Panc1 (cell line): ENCODE results near the gene HDHD2. TPM values are rescaled to one million over a fixed set of nuclear protein-coding genes. Genes with fewer than 3 reads are reported as not detected.

Experiments used
- ATAC-seq: fragments of 200-7000 bp; cut with Tn5 transposase; 2 replicates; pipeline ENCODE4 v1.9.1; 2020; ENCODE audit warnings: mild to moderate bottlenecking, moderate library complexity
- BruUV-seq: library from RNA; stranded (reverse); fragments of 400-500 nt; replicated peaks from 2 replicates; lab custom pipeline; 2021; lab: Mats Ljungman, UMichigan
- CTCF ChIA-PET: fragments of 300-600 bp; sonication (Branson Sonifier 250); formaldehyde crosslinking; loops from one replicate; lab custom pipeline; 2022; ENCODE audit warnings: antibody characterized with exemption; lab: Charles Lee
- POLR2A ChIA-PET: fragments of 300-600 bp; sonication (Branson Sonifier 250); formaldehyde crosslinking; loops from one replicate; lab custom pipeline; 2022; ENCODE audit warnings: antibody characterized with exemption; lab: Charles Lee
- DNase-seq: peaks from one replicate; pipeline ENCODE4 v3.0.0-alpha.2; 2010; ENCODE audit warnings: low read depth, low spot score
- H3K27ac ChIP-seq: 2 replicates; pipeline ENCODE4 v1.5.1; 2011; ENCODE audit warnings: mild to moderate bottlenecking, low read length, inconsistent platforms
- H3K27me3 ChIP-seq: fragments of 200-500 bp; sonication (Bioruptor generic); 2 replicates; pipeline ENCODE4 v1.6.0; 2014; ENCODE audit warnings: low read length, inconsistent platforms; ENCODE audit not compliant: control insufficient read depth, insufficient read depth
- H3K36me3 ChIP-seq: fragments of 200-500 bp; sonication (Bioruptor generic); 2 replicates; pipeline ENCODE4 v1.5.1; 2014; ENCODE audit warnings: inconsistent platforms, mild to moderate bottlenecking, low read length, moderate library complexity; ENCODE audit not compliant: control insufficient read depth, insufficient read depth
- H3K4me1 ChIP-seq: 2 replicates; pipeline ENCODE4 v1.5.1; 2011; ENCODE audit warnings: inconsistent platforms, mild to moderate bottlenecking, low read length, moderate library complexity; ENCODE audit not compliant: control insufficient read depth, insufficient read depth
- H3K4me3 ChIP-seq, 2 experiments: 2 replicates each; pipeline ENCODE4 v1.5.1; 2011 to 2012; ENCODE audit warnings: low read depth in 2 of 2, low read length in 2 of 2, mild to moderate bottlenecking in 2 of 2, inconsistent platforms in 1 of 2, moderate library complexity in 1 of 2
- H3K9me3 ChIP-seq: fragments of 200-500 bp; sonication (Bioruptor generic); 2 replicates; pipeline ENCODE4 v1.5.1; 2014; ENCODE audit warnings: low read depth, mild to moderate bottlenecking, inconsistent platforms, low read length, moderate library complexity; ENCODE audit not compliant: control insufficient read depth, insufficient read depth
- CTCF ChIP-seq: fragments of 450-650 bp; IDR thresholded peaks from 2 replicates; pipeline ENCODE4 v1.5.1; 2017; ENCODE audit warnings: mild to moderate bottlenecking
- POLR2AphosphoS5 ChIP-seq: IDR thresholded peaks from 2 replicates; pipeline ENCODE4 v1.6.1; 2012; ENCODE audit warnings: mild to moderate bottlenecking, low read depth, low read length, moderate library complexity
- REST ChIP-seq, 2 experiments: IDR thresholded peaks; 2 replicates each; pipeline ENCODE4 v1.6.1; 2011 to 2012; ENCODE audit warnings: low read depth in 2 of 2, control low read depth in 1 of 2, low read length in 1 of 2, mild to moderate bottlenecking in 1 of 2, moderate library complexity in 1 of 2; ENCODE audit not compliant: insufficient read depth in 1 of 2
- SIN3A ChIP-seq: IDR thresholded peaks from 2 replicates; pipeline ENCODE4 v1.6.1; 2012; ENCODE audit warnings: low read depth, mild to moderate bottlenecking, low read length, moderate library complexity, borderline replicate concordance; ENCODE audit not compliant: insufficient read depth
- TCF7L2 ChIP-seq: IDR thresholded peaks from 2 replicates; pipeline ENCODE4 v1.6.1; 2011; ENCODE audit warnings: mild to moderate bottlenecking, low read depth, low read length, inconsistent platforms
- in situ Hi-C: cut with HindIII; loops from 2 replicates; pipeline ENCODE4 v1.10.0; 2016; ENCODE audit warnings: low sequenced_read_pairs, low pct_unique_long_range_greater_than_20kb
- intact Hi-C: fragments of 100-400 bp; cut with micrococcal nuclease; formaldehyde crosslinking; loops from one replicate; pipeline ENCODE4 v1.10.0; 2022; ENCODE audit not compliant: unreplicated experiment
- total RNA-seq: library from RNA; stranded (reverse); gene quantifications from one replicate; pipeline ENCODE4 v1.2.1, GENCODE V29; 2021; ENCODE audit not compliant: unreplicated experiment

HDHD2 gene
- total RNA-seq, 1 experiment from 2014 or later, result 24.6 TPM

- no peaks in the 10 kb centered on the region for H3K27me3 ChIP-seq
- intact Hi-C loops (no loop called here), in situ Hi-C loops (no loop called here)
- TF ChIP-seq POLR2AphosphoS5 (no peak), CTCF (no peak), TCF7L2 (no peak), REST (IDR thresholded peaks at IDR 0.05; ENCODE audit: insufficient read depth in 1 of 2, low read depth in 2 of 2, low read length in 1 of 2) (no peak), SIN3A (no peak)
- no peak overlapping the region for H3K4me3 ChIP-seq
- POLR2A ChIA-PET, result no interaction called here
- TSS peak; percentile 5 for BruUV-seq
- no peak overlapping the region for H3K27ac ChIP-seq
- 0 out of 2 replicates have a peak, but pooled peaks cover 2% of the 10 kb centered on the region for H3K4me1 ChIP-seq
- ATAC-seq (no peak), DNase-seq (no peak)
- H3K36me3 ChIP-seq, result no peaks in the 10 kb centered on the region; the same call in 1 of the 2 replicates
- CTCF ChIA-PET, result no interaction called here
- H3K9me3 ChIP-seq, result no peaks in the 10 kb centered on the region
These were observed 22.2 kb upstream of the HDHD2 start for GRCh38 chr18:47172476-47172875.

- no peaks in the 10 kb centered on the region for H3K27me3 ChIP-seq
- H3K4me3 ChIP-seq, result no peak overlapping the region
- ChIA-PET CTCF (no interaction called here), POLR2A (no interaction called here)
- ATAC-seq, result no peak
- no peaks in the 10 kb centered on the region for H3K36me3 ChIP-seq
- in situ Hi-C loops, result no loop called here
- H3K27ac ChIP-seq, result no peak overlapping the region
- intact Hi-C loops, result no loop called here
- DNase-seq, result no peak
- TF ChIP-seq CTCF (no peak), TCF7L2 (no peak)
- H3K4me1 ChIP-seq, result no peaks in the 10 kb centered on the region
- BruUV-seq, result no TSS peak
- H3K9me3 ChIP-seq, result no peaks in the 10 kb centered on the region
These were observed 18.6 kb upstream of the HDHD2 start for GRCh38 chr18:47168913-47169312.

GRCh38 chr18:47168509-47168908 is 18.2 kb upstream of the HDHD2 start:
- no TSS peak for BruUV-seq
- no peaks in the 10 kb centered on the region for H3K9me3 ChIP-seq
- POLR2A ChIA-PET, result no interaction called here

More at GRCh38 chr18:47168509-47168908, 18.2 kb upstream of the HDHD2 start:
- ATAC-seq, result no peak
- Histone ChIP-seq H3K4me3 (no peak overlapping the region), H3K36me3 (no peaks in the 10 kb centered on the region), H3K27me3 (no peaks in the 10 kb centered on the region), H3K4me1 (no peaks in the 10 kb centered on the region), H3K27ac (no peak overlapping the region)
- in situ Hi-C loops (no loop called here), intact Hi-C loops (no loop called here)
- no peak for DNase-seq
- TF ChIP-seq SIN3A, result no peak
- TF ChIP-seq CTCF, result no peak
- TF ChIP-seq REST (IDR thresholded peaks at IDR 0.05; ENCODE audit: insufficient read depth in 1 of 2, low read depth in 2 of 2, low read length in 1 of 2), result no peak
- TF ChIP-seq TCF7L2, result no peak
- no peak for TF ChIP-seq POLR2AphosphoS5
- CTCF ChIA-PET, result no interaction called here
